HG02943 (cell line): Measurements from ENCODE around the gene PLIN4.

ENCODE experiments used
- ATAC-seq: cut with Tn5 transposase; IDR thresholded peaks from one replicate; pipeline ENCODE4 v1.9.1; 2021; ENCODE audit warnings: mild to moderate bottlenecking, low read depth, moderate library complexity; ENCODE audit not compliant: unreplicated experiment

PLIN4 gene

GRCh38 chr19:4495471-4495870 lies 22.8 kb downstream of the PLIN4 start:
- no peak for ATAC-seq

- no peak for ATAC-seq
Observed at GRCh38 chr19:4494691-4495064, 23.6 kb downstream of the PLIN4 start.

GRCh38 chr19:4493929-4494690 lies 24.2 kb downstream of the PLIN4 start:
- ATAC-seq = no peak

- ATAC-seq = no peak
Observed at GRCh38 chr19:4493104-4493928, 25.0 kb downstream of the PLIN4 start.

- ATAC-seq = no peak
Observed at GRCh38 chr19:4492337-4493103, 25.8 kb downstream of the PLIN4 start.

- ATAC-seq = no peak
Observed at GRCh38 chr19:4491446-4491845, 26.8 kb downstream of the PLIN4 start.

- no peak for ATAC-seq
Observed at GRCh38 chr19:4488496-4488895, 29.8 kb downstream of the PLIN4 start.

GRCh38 chr19:4487572-4487971 lies 30.7 kb downstream of the PLIN4 start:
- no peak for ATAC-seq

GRCh38 chr19:4483385-4483784 lies 34.9 kb downstream of the PLIN4 start:
- no peak for ATAC-seq

GRCh38 chr19:4482721-4483364 lies 35.4 kb downstream of the PLIN4 start:
- ATAC-seq = no peak

GRCh38 chr19:4477034-4477801 lies 41.1 kb downstream of the PLIN4 start:
- no peak for ATAC-seq

- ATAC-seq = no peak
Observed at GRCh38 chr19:4474514-4475022, 43.7 kb downstream of the PLIN4 start.

GRCh38 chr19:4473763-4474513 lies 44.3 kb downstream of the PLIN4 start:
- no peak for ATAC-seq

GRCh38 chr19:4473011-4473762 lies 45.1 kb downstream of the PLIN4 start:
- no peak for ATAC-seq

GRCh38 chr19:4472174-4472974 lies 45.9 kb downstream of the PLIN4 start, which contains the start of gene HDGFL2:
TSS of gene HDGFL2 (plus strand) at chr19:4472297. CDS start at chr19:4472351, 54 bp downstream.
- peak; percentile 2 for ATAC-seq

- peak; percentile 88 for ATAC-seq
Observed at GRCh38 chr19:4471403-4472173, 46.7 kb downstream of the PLIN4 start.

GRCh38 chr19:4467835-4468234 lies 50.5 kb downstream of the PLIN4 start:
- no peak for ATAC-seq
